ENCODE results near the gene GPD2. TPM values are rescaled to one million over a fixed set of nuclear protein-coding genes. Genes with fewer than 3 reads are reported as not detected.

The GPD2 gene
- polyA plus RNA-seq, 1 donor (not counting 4 experiments of a cell fraction or from before 2014, with no cell fraction given) = 27.6 TPM

DNA sequence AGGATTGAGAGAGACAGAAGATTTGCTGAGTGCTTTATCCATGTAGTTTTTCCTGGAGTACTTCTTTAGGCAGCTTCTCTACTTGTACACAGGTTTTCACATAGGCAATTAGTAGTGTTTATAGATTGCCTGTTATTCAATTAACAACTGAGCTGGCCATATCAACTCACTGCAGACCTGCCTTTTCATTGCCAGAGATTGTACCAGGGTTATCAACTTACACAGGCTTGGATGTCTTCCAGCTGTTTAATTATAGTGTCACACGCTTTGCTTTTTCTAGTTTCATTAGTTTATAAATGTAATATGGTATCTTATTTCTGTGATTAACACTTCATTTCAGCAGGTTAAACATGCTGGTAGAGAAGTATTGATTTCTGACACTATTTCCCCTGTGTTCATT lies 125.9 kb downstream of the GPD2 start:
- H4K20me1 ChIP-seq (ENCODE audit: control insufficient read depth, extremely low read depth, insufficient read depth, low read length) = no peaks in the 10 kb centered on the region
- no peak overlapping the region for H3K27ac ChIP-seq (ENCODE audit: control insufficient read depth, insufficient read depth, low read length)
- no peaks in the 10 kb centered on the region for H3K79me2 ChIP-seq (ENCODE audit: control insufficient read depth, insufficient read depth, low read length)
- H3K36me3 ChIP-seq (ENCODE audit: control insufficient read depth in 2 of 2, extremely low read depth in 1 of 2, insufficient read depth in 2 of 2, low read length in 2 of 2) = no peaks in the 10 kb centered on the region
- H3K9me1 ChIP-seq (ENCODE audit: control insufficient read depth, extremely low read depth, insufficient read depth, low read length) = no peaks in the 10 kb centered on the region
- dilution Hi-C loops (cut with MboI; ENCODE audit: extremely low pct_ligation_motif_present, low sequenced_read_pairs) = no loop called here
- H3K4me2 ChIP-seq (ENCODE audit: control insufficient read depth, extremely low read depth, insufficient read depth, low read depth, low read length) = no peak overlapping the region
- H2AFZ ChIP-seq (ENCODE audit: control insufficient read depth, low read length) = no peak overlapping the region
- H3K9ac ChIP-seq (ENCODE audit: control insufficient read depth, extremely low read depth, insufficient read depth, low read length) = no peak overlapping the region
- peak; percentile 9 for FAIRE-seq
- H3K4me1 ChIP-seq (ENCODE audit: control insufficient read depth, extremely low read depth, insufficient read depth, low read length) = no peaks in the 10 kb centered on the region
- TF ChIP-seq, protein P1, sequence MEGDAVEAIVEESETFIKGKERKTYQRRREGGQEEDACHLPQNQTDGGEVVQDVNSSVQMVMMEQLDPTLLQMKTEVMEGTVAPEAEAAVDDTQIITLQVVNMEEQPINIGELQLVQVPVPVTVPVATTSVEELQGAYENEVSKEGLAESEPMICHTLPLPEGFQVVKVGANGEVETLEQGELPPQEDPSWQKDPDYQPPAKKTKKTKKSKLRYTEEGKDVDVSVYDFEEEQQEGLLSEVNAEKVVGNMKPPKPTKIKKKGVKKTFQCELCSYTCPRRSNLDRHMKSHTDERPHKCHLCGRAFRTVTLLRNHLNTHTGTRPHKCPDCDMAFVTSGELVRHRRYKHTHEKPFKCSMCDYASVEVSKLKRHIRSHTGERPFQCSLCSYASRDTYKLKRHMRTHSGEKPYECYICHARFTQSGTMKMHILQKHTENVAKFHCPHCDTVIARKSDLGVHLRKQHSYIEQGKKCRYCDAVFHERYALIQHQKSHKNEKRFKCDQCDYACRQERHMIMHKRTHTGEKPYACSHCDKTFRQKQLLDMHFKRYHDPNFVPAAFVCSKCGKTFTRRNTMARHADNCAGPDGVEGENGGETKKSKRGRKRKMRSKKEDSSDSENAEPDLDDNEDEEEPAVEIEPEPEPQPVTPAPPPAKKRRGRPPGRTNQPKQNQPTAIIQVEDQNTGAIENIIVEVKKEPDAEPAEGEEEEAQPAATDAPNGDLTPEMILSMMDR (optimal IDR thresholded peaks at IDR 0.05 in 1 of 3, IDR thresholded peaks at IDR 0.05 in 1 of 3, conservative IDR thresholded peaks at IDR 0.05 in 1 of 3; ENCODE audit: extremely low read depth in 1 of 3, insufficient read depth in 2 of 3, low read length in 3 of 3) = no peak
- TF ChIP-seq EZH2 (IDR thresholded peaks at IDR 0.05; ENCODE audit: low read length) = no peak
- H3K9me3 ChIP-seq (ENCODE audit: control insufficient read depth, low read depth, low read length) = no peaks in the 10 kb centered on the region
- no peak for DNase-seq (ENCODE audit: low read depth, low spot score)
- no peak overlapping the region for H3K4me3 ChIP-seq (ENCODE audit: control insufficient read depth in 2 of 3, extremely low read depth in 1 of 3, insufficient read depth in 2 of 3, low read depth in 1 of 3, low read length in 3 of 3)
- H3K27me3 ChIP-seq (ENCODE audit: control insufficient read depth, extremely low read depth, insufficient read depth, low read length) = no peaks in the 10 kb centered on the region

DNA sequence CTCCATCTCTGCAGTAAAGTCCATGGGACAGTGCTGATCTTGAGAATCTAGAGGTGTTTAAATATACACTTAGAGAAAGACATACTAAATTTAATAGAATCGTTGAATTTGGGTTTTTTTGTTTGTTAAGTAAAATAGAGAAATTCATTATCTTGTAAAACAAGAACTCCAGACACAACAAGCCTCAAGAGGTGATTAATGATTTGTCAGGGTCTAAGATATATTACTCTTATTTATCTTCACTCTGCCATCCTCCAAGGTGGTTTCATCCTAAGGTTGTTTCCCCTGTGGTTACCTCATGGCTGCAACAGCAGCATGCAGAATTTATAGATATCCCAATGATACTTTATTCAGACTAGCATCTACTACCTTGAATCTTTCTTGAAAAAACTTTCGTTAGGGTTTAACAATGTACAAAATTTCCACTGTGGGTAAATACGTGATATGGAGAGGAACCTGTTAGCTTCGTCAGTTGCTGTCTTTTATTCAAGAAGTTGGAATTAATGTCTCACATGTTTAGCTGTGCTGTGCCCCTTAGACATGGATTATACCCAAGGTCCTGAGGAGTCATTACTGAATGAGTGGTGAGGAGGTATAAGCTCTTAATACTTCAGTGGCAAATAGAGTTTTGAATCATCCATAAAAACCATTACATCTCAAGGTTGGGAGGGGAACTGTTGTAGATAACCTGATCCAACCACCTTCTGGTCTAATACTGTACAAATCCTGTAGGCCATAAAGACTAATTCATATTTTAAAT lies 128.0 kb downstream of the GPD2 start:
- DNase-seq (ENCODE audit: low read depth, low spot score) (no peak), FAIRE-seq (no peak)
- no peak overlapping the region for H3K4me2 ChIP-seq (ENCODE audit: control insufficient read depth, extremely low read depth, insufficient read depth, low read depth, low read length)
- TF ChIP-seq EZH2 (IDR thresholded peaks at IDR 0.05; ENCODE audit: low read length) = no peak
- TF ChIP-seq, protein P1 (optimal IDR thresholded peaks at IDR 0.05 in 1 of 3, IDR thresholded peaks at IDR 0.05 in 1 of 3, conservative IDR thresholded peaks at IDR 0.05 in 1 of 3; ENCODE audit: extremely low read depth in 1 of 3, insufficient read depth in 2 of 3, low read length in 3 of 3) = no peak
- no peaks in the 10 kb centered on the region for H3K27me3 ChIP-seq (ENCODE audit: control insufficient read depth, extremely low read depth, insufficient read depth, low read length)
- no peaks in the 10 kb centered on the region for H3K79me2 ChIP-seq (ENCODE audit: control insufficient read depth, insufficient read depth, low read length)
- no peak overlapping the region for H3K4me3 ChIP-seq (ENCODE audit: control insufficient read depth in 2 of 3, extremely low read depth in 1 of 3, insufficient read depth in 2 of 3, low read depth in 1 of 3, low read length in 3 of 3)
- H3K27ac ChIP-seq (ENCODE audit: control insufficient read depth, insufficient read depth, low read length) = no peak overlapping the region
- dilution Hi-C loops (cut with MboI; ENCODE audit: extremely low pct_ligation_motif_present, low sequenced_read_pairs) = no loop called here
- no peak overlapping the region for H2AFZ ChIP-seq (ENCODE audit: control insufficient read depth, low read length)
- H4K20me1 ChIP-seq (ENCODE audit: control insufficient read depth, extremely low read depth, insufficient read depth, low read length) = no peaks in the 10 kb centered on the region
- no peaks in the 10 kb centered on the region for H3K9me1 ChIP-seq (ENCODE audit: control insufficient read depth, extremely low read depth, insufficient read depth, low read length)
- no peaks in the 10 kb centered on the region for H3K9me3 ChIP-seq (ENCODE audit: control insufficient read depth, low read depth, low read length)
- H3K4me1 ChIP-seq (ENCODE audit: control insufficient read depth, extremely low read depth, insufficient read depth, low read length) = no peaks in the 10 kb centered on the region
- peaks cover 0 to 3% of the 10 kb centered on the region in 2 experiments for H3K36me3 ChIP-seq (ENCODE audit: control insufficient read depth in 2 of 2, extremely low read depth in 1 of 2, insufficient read depth in 2 of 2, low read length in 2 of 2)
- H3K9ac ChIP-seq (ENCODE audit: control insufficient read depth, extremely low read depth, insufficient read depth, low read length) = no peak overlapping the region

Measured in keratinocyte (primary cell).